ENCODE measurements around the gene RFNG. TPM values are rescaled to one million over a fixed set of nuclear protein-coding genes. Genes with fewer than 3 reads are reported as not detected.

The RFNG gene
- total RNA-seq, 1 experiment from 2014 or later = 40.4 TPM

GRCh38 chr17:82008258-82008940 lies 43.2 kb downstream of the RFNG start:
- no peaks in the 10 kb centered on the region for H3K9me3 ChIP-seq (ENCODE audit: insufficient read depth, low read depth)
- peaks cover 9% of the 10 kb centered on the region for H3K4me1 ChIP-seq (replicated peaks; ENCODE audit: insufficient read depth)
- H3K79me2 ChIP-seq (ENCODE audit: low read depth) = no peaks in the 10 kb centered on the region
- H3K36me3 ChIP-seq (ENCODE audit: low read depth) = no peaks in the 10 kb centered on the region
- no peaks in the 10 kb centered on the region for H3K9me2 ChIP-seq (ENCODE audit: insufficient read depth)
- no TSS peak for BruUV-seq (replicated peaks)
- POLR2A ChIA-PET (ENCODE audit: unreplicated experiment) = no interaction called here
- peaks cover 2% of the 10 kb centered on the region; the same call in 1 of the 2 replicates for H3F3A ChIP-seq (ENCODE audit: insufficient read depth, low read depth)
- H2AFZ ChIP-seq = no peak overlapping the region
- H3K4me2 ChIP-seq = no peak overlapping the region
- H4K20me1 ChIP-seq (ENCODE audit: insufficient read depth) = no peaks in the 10 kb centered on the region
- DNase-seq = no peak
- intact Hi-C loops (cut with micrococcal nuclease; ENCODE audit: unreplicated experiment) = no loop called here
- CTCF ChIA-PET = no interaction called here
- no peak overlapping the region for H3K27ac ChIP-seq
- H3K4me3 ChIP-seq = no peak overlapping the region
- H3K27me3 ChIP-seq (ENCODE audit: insufficient read depth, low read depth) = no peaks in the 10 kb centered on the region
- TF ChIP-seq EZH2 (IDR thresholded peaks at IDR 0.05; ENCODE audit: low read depth) = no peak
- TF ChIP-seq CTCF (conservative IDR thresholded peaks at IDR 0.05) = no peak

DNA sequence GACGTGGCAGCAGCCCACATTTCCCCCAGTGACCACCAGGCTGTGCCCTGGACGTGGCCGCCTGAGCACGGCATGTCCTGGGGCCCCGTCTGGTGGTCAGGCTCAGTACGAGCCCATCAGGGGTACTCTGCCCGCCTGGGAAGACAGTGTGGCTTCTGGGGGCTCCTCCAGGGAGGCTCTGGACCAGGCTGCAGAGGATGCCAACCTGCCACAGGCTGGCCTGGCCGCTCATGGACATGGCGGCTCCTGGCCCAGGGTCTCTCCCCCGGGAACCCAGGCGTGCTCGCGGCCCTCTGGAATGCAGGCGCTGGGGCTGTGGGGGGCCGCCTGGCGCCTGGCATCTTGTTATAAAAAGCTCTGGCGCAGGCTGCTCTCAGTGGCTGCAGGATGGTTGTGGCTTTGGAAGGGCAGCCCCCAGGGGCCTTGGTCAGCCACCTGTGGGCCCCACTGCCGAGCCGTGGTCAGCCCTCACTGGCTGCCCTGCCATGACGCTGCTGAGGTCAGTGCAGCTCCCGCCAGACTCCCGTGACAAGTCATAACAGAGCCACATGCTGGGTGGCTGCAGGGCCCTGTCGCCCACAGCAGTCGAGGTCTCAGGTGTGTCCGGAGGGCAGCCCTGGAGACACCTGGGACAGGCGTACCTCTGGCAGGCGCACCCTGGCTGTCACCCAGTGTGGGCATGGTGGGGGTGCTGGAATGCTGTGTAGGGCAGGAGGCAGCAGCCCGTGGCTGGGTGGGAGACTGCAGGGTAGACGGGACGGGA lies 43.9 kb downstream of the RFNG start:
- Histone ChIP-seq H3K27ac (no peak overlapping the region), H3K9me3 (ENCODE audit: insufficient read depth, low read depth) (no peaks in the 10 kb centered on the region), H4K20me1 (ENCODE audit: insufficient read depth) (no peaks in the 10 kb centered on the region), H3F3A (ENCODE audit: insufficient read depth, low read depth) (peaks cover 9% of the 10 kb centered on the region; the same call in 1 of the 2 replicates), H3K4me2 (no peak overlapping the region), H3K9me2 (ENCODE audit: insufficient read depth) (no peaks in the 10 kb centered on the region), H3K27me3 (ENCODE audit: insufficient read depth, low read depth) (no peaks in the 10 kb centered on the region), H3K4me1 (replicated peaks; ENCODE audit: insufficient read depth) (peaks cover 16% of the 10 kb centered on the region), H2AFZ (no peak overlapping the region), H3K36me3 (ENCODE audit: low read depth) (no peaks in the 10 kb centered on the region), H3K79me2 (ENCODE audit: low read depth) (no peaks in the 10 kb centered on the region), H3K4me3 (no peak overlapping the region)
- POLR2A ChIA-PET (ENCODE audit: unreplicated experiment) = no interaction called here
- TF ChIP-seq CTCF (conservative IDR thresholded peaks at IDR 0.05) (no peak), EZH2 (IDR thresholded peaks at IDR 0.05; ENCODE audit: low read depth) (no peak)
- BruUV-seq (replicated peaks) = no TSS peak
- CTCF ChIA-PET = no interaction called here
- intact Hi-C loops (cut with micrococcal nuclease; ENCODE audit: unreplicated experiment) = no loop called here
- no peak for DNase-seq

DNA sequence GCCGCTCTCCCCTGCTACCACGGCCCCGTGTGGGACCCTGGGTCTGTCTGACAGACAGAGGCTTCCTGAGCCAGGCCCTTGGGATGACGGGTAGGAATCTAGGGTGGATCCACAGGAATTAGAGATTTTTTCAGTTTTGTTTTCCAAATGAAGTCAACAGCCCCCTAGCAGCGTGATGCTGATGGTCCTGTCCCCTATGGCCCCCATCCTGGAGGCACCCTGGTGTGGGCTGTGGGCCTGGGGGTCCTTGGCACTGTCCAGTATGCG lies 44.5 kb downstream of the RFNG start:
- Histone ChIP-seq H3K4me3 (no peak overlapping the region), H3K9me3 (ENCODE audit: insufficient read depth, low read depth) (no peaks in the 10 kb centered on the region), H3K4me1 (replicated peaks; ENCODE audit: insufficient read depth) (peaks cover 21% of the 10 kb centered on the region), H3K9me2 (ENCODE audit: insufficient read depth) (no peaks in the 10 kb centered on the region), H4K20me1 (ENCODE audit: insufficient read depth) (no peaks in the 10 kb centered on the region), H3F3A (ENCODE audit: insufficient read depth, low read depth) (peaks cover 10% of the 10 kb centered on the region; the same call in 1 of the 2 replicates), H3K27ac (no peak overlapping the region), H3K4me2 (no peak overlapping the region), H2AFZ (no peak overlapping the region), H3K27me3 (ENCODE audit: insufficient read depth, low read depth) (no peaks in the 10 kb centered on the region), H3K79me2 (ENCODE audit: low read depth) (no peaks in the 10 kb centered on the region), H3K36me3 (ENCODE audit: low read depth) (no peaks in the 10 kb centered on the region)
- TF ChIP-seq EZH2 (IDR thresholded peaks at IDR 0.05; ENCODE audit: low read depth) (no peak), CTCF (conservative IDR thresholded peaks at IDR 0.05) (no peak)
- intact Hi-C loops (cut with micrococcal nuclease; ENCODE audit: unreplicated experiment) = no loop called here
- ChIA-PET POLR2A (ENCODE audit: unreplicated experiment) (no interaction called here), CTCF (no interaction called here)
- no TSS peak for BruUV-seq (replicated peaks)
- DNase-seq = no peak

All from PC-9 (cell line).